Skeletal muscle satellite cell (primary cell): Measurements from ENCODE around the gene MYO16.

ENCODE experiments used
- H3K27me3 ChIP-seq: 2 replicates; pipeline ENCODE4 v1.7.0; 2013; ENCODE audit warnings: low read length; ENCODE audit not compliant: control insufficient read depth, insufficient read depth
- H3K36me3 ChIP-seq: 2 replicates; pipeline ENCODE4 v1.7.0; 2013; ENCODE audit warnings: mild to moderate bottlenecking, control low read depth, low read length; ENCODE audit not compliant: insufficient read depth
- H3K4me1 ChIP-seq: 2 replicates; pipeline ENCODE4 v1.7.0; 2013; ENCODE audit warnings: low read length; ENCODE audit not compliant: control insufficient read depth, insufficient read depth
- H3K4me2 ChIP-seq: 2 replicates; pipeline ENCODE4 v1.7.0; 2013; ENCODE audit warnings: mild to moderate bottlenecking, low read length
- H3K4me3 ChIP-seq: 2 replicates; pipeline ENCODE4 v1.7.0; 2013; ENCODE audit warnings: low read length
- H3K9ac ChIP-seq: 2 replicates; pipeline ENCODE4 v1.7.0; 2013; ENCODE audit warnings: mild to moderate bottlenecking, low read depth, low read length, moderate library complexity
- H3K9me3 ChIP-seq: replicated peaks from 2 replicates; pipeline ENCODE4 v1.7.0; 2013; ENCODE audit warnings: mild to moderate bottlenecking, control low read depth, low read length

Gene MYO16

GRCh38 chr13:108624108-108624507 lies 5.3 kb upstream of the MYO16 start:
- no peak overlapping the region for H3K4me2 ChIP-seq
- no peak overlapping the region for H3K4me3 ChIP-seq
- peaks cover 17% of the 10 kb centered on the region for H3K9me3 ChIP-seq
- H3K9ac ChIP-seq: no peak overlapping the region
- no peaks in the 10 kb centered on the region for H3K36me3 ChIP-seq
- H3K4me1 ChIP-seq: no peaks in the 10 kb centered on the region
- no peaks in the 10 kb centered on the region for H3K27me3 ChIP-seq

GRCh38 chr13:108624979-108625378 lies 4.4 kb upstream of the MYO16 start:
- Histone ChIP-seq H3K36me3 (no peaks in the 10 kb centered on the region), H3K9ac (no peak overlapping the region), H3K4me3 (no peak overlapping the region), H3K9me3 (peaks cover 12% of the 10 kb centered on the region), H3K27me3 (no peaks in the 10 kb centered on the region), H3K4me2 (no peak overlapping the region), H3K4me1 (no peaks in the 10 kb centered on the region)

- H3K9me3 ChIP-seq: peaks cover 6% of the 10 kb centered on the region
- H3K4me1 ChIP-seq: no peaks in the 10 kb centered on the region
- H3K9ac ChIP-seq: no peak overlapping the region
- H3K4me3 ChIP-seq: no peak overlapping the region
- H3K4me2 ChIP-seq: no peak overlapping the region
- H3K27me3 ChIP-seq: no peaks in the 10 kb centered on the region
- no peaks in the 10 kb centered on the region for H3K36me3 ChIP-seq
These were observed 577 bp downstream of the MYO16 start for GRCh38 chr13:108629988-108630387.

GRCh38 chr13:108632649-108633167 lies 3.3 kb downstream of the MYO16 start:
- Histone ChIP-seq H3K9me3 (no peaks in the 10 kb centered on the region), H3K9ac (no peak overlapping the region), H3K4me2 (no peak overlapping the region), H3K4me1 (no peaks in the 10 kb centered on the region), H3K4me3 (no peak overlapping the region), H3K36me3 (no peaks in the 10 kb centered on the region), H3K27me3 (no peaks in the 10 kb centered on the region)

- Histone ChIP-seq H3K27me3 (no peaks in the 10 kb centered on the region), H3K9me3 (peaks cover 12% of the 10 kb centered on the region), H3K4me2 (no peak overlapping the region), H3K36me3 (no peaks in the 10 kb centered on the region), H3K4me3 (no peak overlapping the region), H3K9ac (no peak overlapping the region), H3K4me1 (no peaks in the 10 kb centered on the region)
These were observed 9.5 kb downstream of the MYO16 start for GRCh38 chr13:108638901-108639300.

GRCh38 chr13:108643646-108644353 lies 14.4 kb downstream of the MYO16 start:
- Histone ChIP-seq H3K9me3 (peaks cover 15% of the 10 kb centered on the region), H3K4me1 (no peaks in the 10 kb centered on the region), H3K4me3 (no peak overlapping the region), H3K4me2 (no peak overlapping the region), H3K27me3 (no peaks in the 10 kb centered on the region), H3K36me3 (no peaks in the 10 kb centered on the region), H3K9ac (no peak overlapping the region)

GRCh38 chr13:108645376-108645775 lies 16.0 kb downstream of the MYO16 start:
- H3K9me3 ChIP-seq: peaks cover 10% of the 10 kb centered on the region

GRCh38 chr13:108650271-108650670 lies 20.9 kb downstream of the MYO16 start:
- Histone ChIP-seq H3K4me3 (no peak overlapping the region), H3K9ac (no peak overlapping the region), H3K36me3 (no peaks in the 10 kb centered on the region), H3K27me3 (no peaks in the 10 kb centered on the region), H3K9me3 (peaks cover 12% of the 10 kb centered on the region), H3K4me1 (no peaks in the 10 kb centered on the region), H3K4me2 (no peak overlapping the region)

More at GRCh38 chr13:108645376-108645775, 16.0 kb downstream of the MYO16 start:
- H3K9ac ChIP-seq: no peak overlapping the region
- H3K36me3 ChIP-seq: no peaks in the 10 kb centered on the region
- no peak overlapping the region for H3K4me2 ChIP-seq
- H3K4me1 ChIP-seq: no peaks in the 10 kb centered on the region
- H3K4me3 ChIP-seq: no peak overlapping the region
- no peaks in the 10 kb centered on the region for H3K27me3 ChIP-seq

- H3K4me2 ChIP-seq: no peak overlapping the region
These were observed 27.3 kb downstream of the MYO16 start for GRCh38 chr13:108656742-108657141.

GRCh38 chr13:108657519-108657918 lies 28.1 kb downstream of the MYO16 start:
- Histone ChIP-seq H3K36me3 (no peaks in the 10 kb centered on the region), H3K4me3 (no peak overlapping the region), H3K9me3 (peaks cover 5% of the 10 kb centered on the region), H3K9ac (no peak overlapping the region), H3K4me2 (no peak overlapping the region), H3K4me1 (no peaks in the 10 kb centered on the region), H3K27me3 (no peaks in the 10 kb centered on the region)

More at GRCh38 chr13:108656742-108657141, 27.3 kb downstream of the MYO16 start:
- Histone ChIP-seq H3K9ac (no peak overlapping the region), H3K36me3 (no peaks in the 10 kb centered on the region), H3K27me3 (no peaks in the 10 kb centered on the region), H3K9me3 (no peaks in the 10 kb centered on the region), H3K4me1 (no peaks in the 10 kb centered on the region), H3K4me3 (no peak overlapping the region)

GRCh38 chr13:108662528-108662927 lies 33.1 kb downstream of the MYO16 start:
- Histone ChIP-seq H3K36me3 (no peaks in the 10 kb centered on the region), H3K4me1 (no peaks in the 10 kb centered on the region), H3K27me3 (no peaks in the 10 kb centered on the region), H3K4me3 (no peak overlapping the region), H3K9me3 (peaks cover 7% of the 10 kb centered on the region), H3K4me2 (no peak overlapping the region), H3K9ac (no peak overlapping the region)

- H3K4me2 ChIP-seq: no peak overlapping the region
- no peak overlapping the region for H3K4me3 ChIP-seq
- peaks cover 14% of the 10 kb centered on the region for H3K9me3 ChIP-seq
- H3K36me3 ChIP-seq: no peaks in the 10 kb centered on the region
- no peaks in the 10 kb centered on the region for H3K4me1 ChIP-seq
- no peak overlapping the region for H3K9ac ChIP-seq
- no peaks in the 10 kb centered on the region for H3K27me3 ChIP-seq
These were observed 34.3 kb downstream of the MYO16 start for GRCh38 chr13:108663710-108664109.
